Epithelial cell of proximal tubule (primary cell): ENCODE data around the gene RFX6. TPM values are rescaled to one million over a fixed set of nuclear protein-coding genes. Genes with fewer than 3 reads are reported as not detected.

Experiments used
- DNase-seq: peaks from one replicate; pipeline ENCODE4 v3.0.0-alpha.2; 2011; ENCODE audit warnings: low read depth
- H3K4me3 ChIP-seq: 2 replicates; pipeline ENCODE4 v1.5.1; 2011; ENCODE audit warnings: low read depth, mild to moderate bottlenecking, low read length
- CTCF ChIP-seq: conservative IDR thresholded peaks from 2 replicates; pipeline ENCODE4 v1.5.1; 2012; ENCODE audit warnings: low read depth, mild to moderate bottlenecking, low read length
- total RNA-seq: library from RNA; depleted of rRNA; stranded (reverse); fragments of >200 nt; gene quantifications from 2 replicates; pipeline ENCODE4 v1.2.3, GENCODE V29; 2015

RFX6 gene
- total RNA-seq, 1 donor from 2014 or later = not detected

DNA sequence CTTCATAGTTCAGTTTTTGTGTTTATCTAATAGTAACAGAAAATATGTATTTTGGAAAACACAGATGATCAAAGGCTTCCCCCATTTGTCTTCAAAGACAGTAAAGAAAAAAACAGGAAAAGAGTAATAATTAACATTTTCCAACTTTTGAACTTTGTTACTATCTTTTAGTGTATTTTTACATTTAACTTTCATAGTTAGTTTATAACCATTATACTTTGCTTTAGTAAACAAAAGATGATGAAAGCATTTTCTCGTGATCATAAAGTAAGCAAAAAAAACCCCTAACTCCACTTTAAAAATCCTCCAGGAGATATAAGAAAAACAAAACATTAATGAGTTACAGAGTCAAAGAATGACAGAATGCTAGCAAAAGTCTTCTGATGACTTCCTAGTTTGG is 34.6 kb upstream of the RFX6 start:
- no peak for DNase-seq
- H3K4me3 ChIP-seq = no peak overlapping the region
- TF ChIP-seq CTCF = no peak

DNA sequence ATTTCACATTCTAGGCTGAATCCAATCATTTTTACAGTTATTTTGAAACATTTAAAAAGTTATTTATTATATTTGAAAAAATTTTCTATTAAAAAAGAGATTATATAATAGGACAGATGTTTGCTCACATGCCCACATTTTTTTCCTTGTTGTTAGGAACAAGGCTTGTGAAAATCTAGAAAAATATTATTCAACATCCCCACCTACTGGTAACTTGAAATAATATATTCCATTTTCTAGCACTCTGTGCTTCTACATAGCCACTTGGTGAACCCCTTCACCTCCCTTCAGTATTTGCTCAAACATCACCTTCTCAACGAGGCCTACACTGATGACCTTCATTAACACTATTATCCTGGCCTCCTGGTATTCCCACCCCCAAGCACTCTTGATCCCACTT is 29.8 kb upstream of the RFX6 start:
- TF ChIP-seq CTCF = peak; percentile 41
- H3K4me3 ChIP-seq = no peak overlapping the region
- DNase-seq = no peak

DNA sequence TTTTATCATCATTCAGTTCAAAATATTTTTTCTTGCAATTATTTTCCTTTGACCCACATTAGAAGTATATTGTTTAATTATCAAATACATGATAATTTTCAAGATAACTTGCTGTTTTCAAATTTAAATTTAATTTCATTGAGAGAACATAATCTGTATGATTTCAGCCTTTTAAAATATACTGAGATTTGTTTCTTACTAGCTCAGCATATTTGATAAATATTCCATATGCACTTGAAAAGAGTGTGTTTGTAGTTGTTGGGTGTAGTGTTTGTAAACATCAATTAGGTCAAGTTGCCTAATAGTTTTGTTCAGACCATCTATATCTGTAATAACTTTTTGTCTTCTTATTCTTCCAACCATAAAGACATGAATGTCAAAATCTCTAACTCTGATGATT is 19.0 kb upstream of the RFX6 start:
- no peak overlapping the region for H3K4me3 ChIP-seq
- no peak for TF ChIP-seq CTCF
- DNase-seq = no peak

DNA sequence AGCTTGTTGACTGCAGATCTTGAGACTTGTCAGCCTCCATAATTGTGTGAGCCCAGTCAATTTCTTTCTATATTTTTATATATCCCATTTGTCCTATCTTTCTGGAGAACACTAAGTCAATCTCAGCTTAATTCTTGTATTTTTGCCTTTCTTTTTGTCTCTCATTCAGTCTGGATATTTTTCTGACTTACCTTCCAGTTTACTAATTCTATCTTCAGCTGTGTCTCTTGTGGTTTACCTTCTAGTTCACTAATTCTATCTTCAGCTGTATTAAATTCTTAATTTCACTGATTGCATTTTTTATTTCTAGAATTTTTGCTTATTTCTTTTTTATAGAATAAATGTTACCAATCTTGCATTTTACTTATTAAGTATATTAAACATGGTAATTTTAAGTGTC is 17.8 kb upstream of the RFX6 start:
- DNase-seq = no peak
- H3K4me3 ChIP-seq = no peak overlapping the region
- TF ChIP-seq CTCF = no peak

DNA sequence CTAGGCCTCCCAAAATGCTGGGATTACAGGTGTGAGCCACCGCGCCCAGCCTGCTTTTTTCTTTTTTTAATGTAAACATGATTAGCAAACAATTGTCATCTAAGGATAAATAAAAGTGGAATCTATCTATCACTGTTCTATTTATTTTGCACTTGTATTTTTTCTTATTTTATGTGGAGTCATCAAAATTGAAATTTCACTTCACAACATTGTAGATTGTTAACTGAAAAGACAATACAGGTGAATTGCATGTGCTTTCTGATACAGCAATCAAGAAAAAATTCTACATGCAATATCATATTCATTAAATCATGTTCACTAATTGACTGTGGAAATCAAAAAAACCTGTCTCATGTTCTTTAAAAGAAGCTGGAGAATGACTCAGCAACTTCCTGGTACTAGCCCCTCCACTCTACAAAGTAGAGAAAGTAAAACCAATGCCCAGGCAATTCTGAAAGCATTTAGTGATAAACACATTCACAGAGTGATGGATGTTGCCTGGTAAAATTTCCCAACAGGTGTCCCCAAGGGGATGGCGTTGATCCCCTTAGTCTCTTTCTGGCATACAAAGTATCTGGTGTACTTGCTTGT is 10.7 kb upstream of the RFX6 start:
- H3K4me3 ChIP-seq = no peak overlapping the region
- no peak for TF ChIP-seq CTCF
- DNase-seq = no peak

GRCh38 chr6:116872771-116873170 is 4.3 kb upstream of the RFX6 start:
- no peak for TF ChIP-seq CTCF
- no peak for DNase-seq
- no peak overlapping the region for H3K4me3 ChIP-seq

DNA sequence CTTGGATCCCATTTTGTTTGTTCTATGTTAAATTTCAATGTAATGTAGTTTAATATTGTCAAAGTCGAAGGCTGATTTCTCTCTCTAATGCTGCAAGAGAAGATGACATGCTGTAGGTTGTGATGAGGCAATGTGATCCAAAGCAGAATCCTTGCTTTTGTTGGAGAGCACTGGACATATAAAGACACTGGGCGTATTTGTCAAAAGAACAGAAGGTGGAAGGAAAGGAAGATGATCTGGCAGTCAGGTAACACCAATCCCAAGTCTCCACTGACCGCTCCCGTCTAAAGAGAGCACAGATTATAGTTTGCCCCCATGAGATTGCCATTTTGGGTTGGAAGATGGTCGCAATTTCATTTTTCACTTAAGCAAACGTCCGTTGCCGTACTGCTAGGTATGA is 935 bp upstream of the RFX6 start:
- no peak overlapping the region for H3K4me3 ChIP-seq
- TF ChIP-seq CTCF = no peak
- DNase-seq = no peak
